ENCODE data around the gene SULT6B1.

GRCh38 chr2:37154785-37155184 is 33.7 kb downstream of the SULT6B1 start:
- no peak for TF ChIP-seq POLR2A (IDR thresholded peaks at IDR 0.05; ENCODE audit: low read depth, low read length)
- TF ChIP-seq, protein P1, sequence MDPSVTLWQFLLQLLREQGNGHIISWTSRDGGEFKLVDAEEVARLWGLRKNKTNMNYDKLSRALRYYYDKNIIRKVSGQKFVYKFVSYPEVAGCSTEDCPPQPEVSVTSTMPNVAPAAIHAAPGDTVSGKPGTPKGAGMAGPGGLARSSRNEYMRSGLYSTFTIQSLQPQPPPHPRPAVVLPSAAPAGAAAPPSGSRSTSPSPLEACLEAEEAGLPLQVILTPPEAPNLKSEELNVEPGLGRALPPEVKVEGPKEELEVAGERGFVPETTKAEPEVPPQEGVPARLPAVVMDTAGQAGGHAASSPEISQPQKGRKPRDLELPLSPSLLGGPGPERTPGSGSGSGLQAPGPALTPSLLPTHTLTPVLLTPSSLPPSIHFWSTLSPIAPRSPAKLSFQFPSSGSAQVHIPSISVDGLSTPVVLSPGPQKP (IDR thresholded peaks at IDR 0.05; ENCODE audit: borderline replicate concordance, low read depth, low read length) = no peak
- no peak for TF ChIP-seq CTCF (conservative IDR thresholded peaks at IDR 0.05; ENCODE audit: low read depth, low read length)
- TF ChIP-seq CEBPB (IDR thresholded peaks at IDR 0.05; ENCODE audit: low read depth, low read length) = no peak
- TF ChIP-seq FOS (IDR thresholded peaks at IDR 0.05; ENCODE audit: low read depth, low read length) = no peak
- TF ChIP-seq RFX5 (IDR thresholded peaks at IDR 0.05; ENCODE audit: low read depth, low read length) = no peak
- TF ChIP-seq MXI1 (IDR thresholded peaks at IDR 0.05; ENCODE audit: borderline replicate concordance, low read depth, low read length) = no peak
- TF ChIP-seq MAFK (IDR thresholded peaks at IDR 0.05; ENCODE audit: low read depth, low read length) = no peak
- no peak for TF ChIP-seq CHD1 (IDR thresholded peaks at IDR 0.05; ENCODE audit: low read depth, low read length)
- no peak for TF ChIP-seq NFE2L2 (IDR thresholded peaks at IDR 0.05; ENCODE audit: low read depth, low read length)
- no peak for TF ChIP-seq RAD21 (IDR thresholded peaks at IDR 0.05; ENCODE audit: low read length)
- no peak for TF ChIP-seq USF2 (IDR thresholded peaks at IDR 0.05; ENCODE audit: low read depth, low read length)
- no peak for TF ChIP-seq RCOR1 (IDR thresholded peaks at IDR 0.05; ENCODE audit: insufficient replicate concordance, low read length)
- no peak for TF ChIP-seq MAZ (IDR thresholded peaks at IDR 0.05; ENCODE audit: borderline replicate concordance, low read depth, low read length)

Measured in IMR-90 (cell line).